Cardiac fibroblast (primary cell): Measurements from ENCODE around the gene TSPAN14.
A peak's percentile ranks its signal among the peaks of the same experiment; 100 is the strongest.

Experiments used
- DNase-seq, 2 donors: peaks; one replicate each; pipeline versions ENCODE4 v3.0.0 to v3.0.0-alpha.2; 2010; ENCODE audit warnings: low read depth in 2 of 2
- H3K4me3 ChIP-seq, 2 donors: replicated peaks in 1 of 2; 1 replicate in 1 of 2; 2 replicates in 1 of 2; pipeline ENCODE4 v1.5.1; 2011; ENCODE audit warnings: low read depth in 2 of 2, low read length in 2 of 2, mild to moderate bottlenecking in 2 of 2, moderate library complexity in 1 of 2
- CTCF ChIP-seq: IDR thresholded peaks from one replicate; pipeline ENCODE4 v1.5.1; 2011; ENCODE audit warnings: low read depth, mild to moderate bottlenecking, low read length, inconsistent platforms

TSPAN14 gene

GRCh38 chr10:80458638-80459037, 4.5 kb downstream of the TSPAN14 start:
- TF ChIP-seq CTCF: no peak
- no peak for DNase-seq
- no peak overlapping the region for H3K4me3 ChIP-seq

- DNase-seq: peak; percentile 74 to 75
- TF ChIP-seq CTCF: peak; percentile 9
- peak overlapping the region in 1 of 2 donors; percentile 4 for H3K4me3 ChIP-seq
These were observed 5.1 kb downstream of the TSPAN14 start for GRCh38 chr10:80459047-80459865.

GRCh38 chr10:80460399-80461207, 6.5 kb downstream of the TSPAN14 start:
- no peak overlapping the region for H3K4me3 ChIP-seq
- DNase-seq: peak; percentile 39 to 82
- no peak for TF ChIP-seq CTCF

GRCh38 chr10:80461208-80462183, 7.4 kb downstream of the TSPAN14 start:
- no peak for TF ChIP-seq CTCF

GRCh38 chr10:80462299-80462980, 8.3 kb downstream of the TSPAN14 start:
- H3K4me3 ChIP-seq: no peak overlapping the region
- peak; percentile 65 to 73 for DNase-seq
- no peak for TF ChIP-seq CTCF

More at GRCh38 chr10:80461208-80462183, 7.4 kb downstream of the TSPAN14 start:
- peak; percentile 49 to 60 for DNase-seq
- no peak overlapping the region for H3K4me3 ChIP-seq
